Loucy (cell line): ENCODE measurements around the gene GPSM3.

Experiments
- H2AFZ ChIP-seq: fragments of 200-600 bp; sonication (generic); 2 replicates; pipeline ENCODE4 v1.6.0; 2016; ENCODE audit warnings: antibody characterized with exemption, mild to moderate bottlenecking, low read length, moderate library complexity
- H3F3A ChIP-seq: fragments of 200-600 bp; 2 replicates; pipeline ENCODE4 v1.6.0; 2016; ENCODE audit warnings: antibody characterized with exemption, low read depth, mild to moderate bottlenecking
- H3K27me3 ChIP-seq: fragments of 200-600 bp; sonication (generic); 2 replicates; pipeline ENCODE4 v1.6.1; 2014; ENCODE audit warnings: low read length, mild to moderate bottlenecking; ENCODE audit not compliant: insufficient read depth, poor library complexity, severe bottlenecking
- H3K36me3 ChIP-seq: fragments of 200-600 bp; sonication (generic); 2 replicates; pipeline ENCODE4 v1.6.1; 2016; ENCODE audit warnings: low read length; ENCODE audit not compliant: insufficient read depth
- H3K4me1 ChIP-seq: fragments of 200-600 bp; sonication (generic); 2 replicates; pipeline ENCODE4 v1.5.1; 2014; ENCODE audit warnings: low read length, mild to moderate bottlenecking; ENCODE audit not compliant: insufficient read depth, poor library complexity, severe bottlenecking
- H3K4me2 ChIP-seq: fragments of 200-600 bp; sonication (generic); 2 replicates; pipeline ENCODE4 v1.6.0; 2014; ENCODE audit warnings: antibody characterized with exemption, low read length, low read depth, mild to moderate bottlenecking; ENCODE audit not compliant: poor library complexity, severe bottlenecking
- H3K4me3 ChIP-seq: fragments of 200-600 bp; sonication (generic); 2 replicates; pipeline ENCODE4 v1.5.1; 2014; ENCODE audit warnings: low read length, mild to moderate bottlenecking, mixed read lengths; ENCODE audit not compliant: poor library complexity, severe bottlenecking
- H3K79me2 ChIP-seq: fragments of 200-600 bp; sonication (generic); 2 replicates; pipeline ENCODE4 v1.6.1; 2014; ENCODE audit warnings: low read length; ENCODE audit not compliant: insufficient read depth
- H3K9ac ChIP-seq: fragments of 200-600 bp; sonication (generic); 2 replicates; pipeline ENCODE4 v1.6.0; 2014; ENCODE audit warnings: mild to moderate bottlenecking, low read depth, low read length, moderate library complexity; ENCODE audit not compliant: poor library complexity, severe bottlenecking
- H3K9me2 ChIP-seq: fragments of 200-600 bp; sonication (generic); replicated peaks from 2 replicates; pipeline ENCODE4 v1.6.1; 2016; ENCODE audit warnings: low read depth, low read length, mixed read lengths
- H3K9me3 ChIP-seq: fragments of 200-600 bp; sonication (generic); 2 replicates; pipeline ENCODE4 v1.6.1; 2014; ENCODE audit warnings: mild to moderate bottlenecking, antibody characterized with exemption, low read length, low read depth; ENCODE audit not compliant: insufficient read depth
- H4K20me1 ChIP-seq: fragments of 200-600 bp; sonication (generic); 2 replicates; pipeline ENCODE4 v1.6.0; 2014; ENCODE audit warnings: antibody characterized with exemption, low read length, mild to moderate bottlenecking; ENCODE audit not compliant: insufficient read depth, poor library complexity, severe bottlenecking
- CTCF ChIP-seq: fragments of 200-600 bp; sonication (generic); conservative IDR thresholded peaks from 2 replicates; pipeline ENCODE4 v1.5.1; 2014; ENCODE audit warnings: mild to moderate bottlenecking, antibody characterized with exemption, low read length
- EZH2phosphoT487 ChIP-seq: fragments of 200-600 bp; IDR thresholded peaks from 2 replicates; pipeline ENCODE4 v1.6.1; 2018; ENCODE audit warnings: antibody characterized with exemption, mild to moderate bottlenecking, moderate library complexity, borderline replicate concordance

The GPSM3 gene

GRCh38 chr6:32182555-32182981 lies 9.9 kb downstream of the GPSM3 start:
- H3K36me3 ChIP-seq = peaks cover 26% of the 10 kb centered on the region; the same call in 1 of the 2 replicates
- no peak overlapping the region for H3K9ac ChIP-seq

GRCh38 chr6:32181915-32182529 lies 10.4 kb downstream of the GPSM3 start:
- no peaks in the 10 kb centered on the region for H3K9me2 ChIP-seq
- H3K27me3 ChIP-seq = no peaks in the 10 kb centered on the region
- peaks cover 2% of the 10 kb centered on the region for H4K20me1 ChIP-seq
- peaks cover 12% of the 10 kb centered on the region for H3K4me1 ChIP-seq
- H3K79me2 ChIP-seq = peaks cover 37% of the 10 kb centered on the region
- H2AFZ ChIP-seq = no peak overlapping the region
- H3F3A ChIP-seq = peaks cover 4% of the 10 kb centered on the region; the same call in 1 of the 2 replicates
- no peak overlapping the region for H3K4me2 ChIP-seq
- peaks cover 20% of the 10 kb centered on the region; the same call in 1 of the 2 replicates for H3K36me3 ChIP-seq
- no peak overlapping the region for H3K9ac ChIP-seq
- H3K9me3 ChIP-seq = no peaks in the 10 kb centered on the region
- no peak overlapping the region for H3K4me3 ChIP-seq
- TF ChIP-seq EZH2phosphoT487 (no peak), CTCF (no peak)

More at GRCh38 chr6:32182555-32182981, 9.9 kb downstream of the GPSM3 start:
- H3K4me1 ChIP-seq = peaks cover 12% of the 10 kb centered on the region
- no peaks in the 10 kb centered on the region for H3K9me2 ChIP-seq
- no peak overlapping the region for H3K4me3 ChIP-seq
- TF ChIP-seq EZH2phosphoT487 = no peak
- TF ChIP-seq CTCF = no peak
- peaks cover 42% of the 10 kb centered on the region for H3K79me2 ChIP-seq
- H2AFZ ChIP-seq = no peak overlapping the region
- H3K27me3 ChIP-seq = no peaks in the 10 kb centered on the region
- H4K20me1 ChIP-seq = peaks cover 3% of the 10 kb centered on the region
- no peaks in the 10 kb centered on the region for H3K9me3 ChIP-seq
- H3K4me2 ChIP-seq = no peak overlapping the region
- H3F3A ChIP-seq = peaks cover under 1% of the 10 kb centered on the region; the same call in 1 of the 2 replicates

DNA sequence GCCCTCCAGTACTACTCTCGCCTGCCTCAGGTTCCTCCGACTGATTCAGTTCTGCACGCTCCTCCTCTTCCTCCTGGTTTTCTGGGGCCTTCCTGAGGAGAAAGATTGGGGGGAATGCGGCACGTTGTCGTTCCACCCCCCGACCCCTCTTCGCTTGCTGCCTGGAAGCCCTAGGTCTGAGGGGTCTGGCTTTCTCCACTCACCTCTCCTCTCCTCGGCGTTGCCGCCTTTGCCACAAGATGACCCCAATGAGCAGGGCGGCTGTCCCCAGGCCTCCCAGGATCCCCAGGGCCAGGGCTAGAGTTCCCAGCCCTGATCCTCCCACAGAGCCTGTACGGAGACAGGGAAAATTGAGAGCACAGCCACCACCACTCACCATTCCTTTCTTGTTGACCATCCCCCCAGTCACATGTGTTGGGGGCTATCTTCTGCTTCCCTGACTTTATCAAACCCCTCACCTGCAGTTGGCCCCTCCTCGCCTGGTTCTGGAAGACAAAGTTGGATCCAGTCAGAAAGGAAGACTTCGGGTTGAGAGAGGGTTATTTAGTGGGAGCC lies 11.2 kb downstream of the GPSM3 start:
- H2AFZ ChIP-seq = no peak overlapping the region
- peaks cover 2% of the 10 kb centered on the region for H4K20me1 ChIP-seq
- H3K79me2 ChIP-seq = peaks cover 43% of the 10 kb centered on the region
- H3K27me3 ChIP-seq = no peaks in the 10 kb centered on the region
- H3K9ac ChIP-seq = no peak overlapping the region
- no peak overlapping the region for H3K4me3 ChIP-seq
- H3K36me3 ChIP-seq = peaks cover 13% of the 10 kb centered on the region; the same call in 1 of the 2 replicates
- H3K9me2 ChIP-seq = no peaks in the 10 kb centered on the region
- H3F3A ChIP-seq = peaks cover 4% of the 10 kb centered on the region; the same call in 1 of the 2 replicates
- H3K4me2 ChIP-seq = peak overlapping the region; percentile 34
- no peak for TF ChIP-seq EZH2phosphoT487
- TF ChIP-seq CTCF = no peak
- H3K9me3 ChIP-seq = no peaks in the 10 kb centered on the region
- peaks cover 20% of the 10 kb centered on the region for H3K4me1 ChIP-seq
